Left renal cortex interstitium (tissue), 4 donors: ENCODE measurements around the gene VPS37D. TPM values are rescaled to one million over a fixed set of nuclear protein-coding genes. Genes with fewer than 3 reads are reported as not detected.
"Not testable (repeated sequence)": the region's sequence is repeated elsewhere in the genome, so short reads cannot be mapped to it uniquely, and the experiment has no call there.

Experiments
- DNase-seq, 4 donors: peaks; one replicate each; pipeline ENCODE4 v3.0.0-alpha.2; 2013; ENCODE audit warnings: low read depth in 4 of 4, low spot score in 2 of 4, missing footprints in 1 of 4
- polyA plus RNA-seq, 4 donors: library from polyadenylated mRNA; unstranded; fragments of 120-200 nt; gene quantifications; one replicate each; pipeline ENCODE4 v1.2.1, GENCODE V29; 2013; ENCODE audit not compliant: insufficient read length in 4 of 4

The VPS37D gene, protein sequence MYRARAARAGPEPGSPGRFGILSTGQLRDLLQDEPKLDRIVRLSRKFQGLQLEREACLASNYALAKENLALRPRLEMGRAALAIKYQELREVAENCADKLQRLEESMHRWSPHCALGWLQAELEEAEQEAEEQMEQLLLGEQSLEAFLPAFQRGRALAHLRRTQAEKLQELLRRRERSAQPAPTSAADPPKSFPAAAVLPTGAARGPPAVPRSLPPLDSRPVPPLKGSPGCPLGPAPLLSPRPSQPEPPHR
- 10 to 100 TPM; 12.0 to 22.5 (median 16.2) TPM for polyA plus RNA-seq

DNA sequence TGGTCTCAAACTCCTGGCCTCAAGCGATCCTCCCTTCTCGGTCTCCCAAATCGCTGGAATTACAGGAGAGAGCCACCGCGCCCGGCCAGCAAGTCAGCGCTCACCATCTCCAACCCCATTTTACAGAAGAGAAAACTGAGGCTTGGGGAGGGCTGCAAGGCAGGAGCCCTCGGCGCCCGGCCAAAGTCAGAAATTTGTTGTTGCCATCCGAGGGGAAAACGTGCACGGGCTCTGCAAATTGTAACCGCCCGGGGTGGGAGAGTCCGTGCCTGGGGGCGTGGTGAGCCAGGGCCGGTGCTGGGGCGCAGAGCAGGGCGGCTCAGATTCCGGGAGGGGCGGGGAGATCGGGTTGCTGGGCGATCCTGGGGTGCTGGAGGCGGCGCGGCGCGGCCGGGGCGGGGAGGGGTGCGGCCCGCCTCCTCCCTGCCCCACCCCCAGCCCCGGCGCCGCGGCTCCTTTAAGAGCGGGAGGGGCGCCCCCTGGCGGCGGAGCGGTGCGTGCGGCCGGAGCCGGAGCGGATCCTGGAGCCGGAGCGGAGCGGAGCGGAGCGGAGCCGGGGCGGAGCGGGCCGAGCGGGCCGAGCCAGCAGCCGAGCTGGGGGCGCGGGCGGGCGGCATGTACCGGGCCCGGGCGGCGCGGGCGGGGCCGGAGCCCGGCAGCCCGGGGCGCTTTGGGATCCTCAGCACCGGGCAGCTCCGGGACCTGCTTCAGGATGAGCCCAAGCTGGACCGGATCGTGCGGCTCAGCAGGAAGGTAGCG lies at the start of gene VPS37D:
VPS37D (plus strand) TSS at position 488 of the 759 bp plus-strand sequence; CDS start at position 616, 128 bp downstream.
- peak in 3 of 4 donors; percentile 81 to 86 (median 82) for DNase-seq

DNA sequence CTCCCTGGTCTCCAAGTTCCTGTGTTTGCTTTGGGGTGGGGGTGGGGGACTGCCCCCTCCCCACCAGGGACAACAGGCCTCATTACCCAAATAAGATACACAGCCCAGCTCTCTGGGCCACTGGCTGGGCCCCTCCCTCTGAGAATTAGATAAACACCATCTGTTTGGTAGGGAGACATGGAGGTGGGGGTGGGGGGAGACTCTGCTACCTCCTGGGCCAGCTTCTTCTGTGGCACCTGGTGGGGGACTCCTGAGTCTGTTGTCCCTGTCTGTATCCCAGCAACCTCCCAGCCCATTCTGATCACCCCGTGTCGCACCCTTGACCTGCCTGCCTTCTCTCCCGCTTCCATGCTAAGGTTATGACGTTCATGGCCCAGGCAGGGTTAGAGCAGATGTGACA lies 49.1 kb upstream of the VPS37D start:
- no peak for DNase-seq

DNA sequence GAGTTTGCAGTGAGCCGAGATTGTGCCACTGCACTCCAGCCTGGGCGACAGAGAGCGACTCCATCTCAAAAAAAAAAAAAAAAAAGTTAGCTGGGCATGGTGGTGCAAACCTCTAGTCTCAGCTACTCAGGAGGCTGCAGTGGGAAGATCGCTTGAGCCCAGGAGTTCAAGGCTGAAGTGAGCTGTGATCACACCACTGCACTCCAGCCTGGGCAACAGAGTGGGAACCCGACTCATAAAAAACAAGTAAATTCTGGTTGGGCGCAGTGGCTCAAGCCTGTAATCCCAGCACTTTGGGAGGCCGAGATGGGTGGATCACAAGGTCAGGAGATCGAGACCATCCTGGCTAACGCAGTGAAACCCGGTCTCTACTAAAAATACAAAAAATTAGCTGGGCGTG lies 48.2 kb upstream of the VPS37D start:
- DNase-seq: not testable (repeated sequence)

DNA sequence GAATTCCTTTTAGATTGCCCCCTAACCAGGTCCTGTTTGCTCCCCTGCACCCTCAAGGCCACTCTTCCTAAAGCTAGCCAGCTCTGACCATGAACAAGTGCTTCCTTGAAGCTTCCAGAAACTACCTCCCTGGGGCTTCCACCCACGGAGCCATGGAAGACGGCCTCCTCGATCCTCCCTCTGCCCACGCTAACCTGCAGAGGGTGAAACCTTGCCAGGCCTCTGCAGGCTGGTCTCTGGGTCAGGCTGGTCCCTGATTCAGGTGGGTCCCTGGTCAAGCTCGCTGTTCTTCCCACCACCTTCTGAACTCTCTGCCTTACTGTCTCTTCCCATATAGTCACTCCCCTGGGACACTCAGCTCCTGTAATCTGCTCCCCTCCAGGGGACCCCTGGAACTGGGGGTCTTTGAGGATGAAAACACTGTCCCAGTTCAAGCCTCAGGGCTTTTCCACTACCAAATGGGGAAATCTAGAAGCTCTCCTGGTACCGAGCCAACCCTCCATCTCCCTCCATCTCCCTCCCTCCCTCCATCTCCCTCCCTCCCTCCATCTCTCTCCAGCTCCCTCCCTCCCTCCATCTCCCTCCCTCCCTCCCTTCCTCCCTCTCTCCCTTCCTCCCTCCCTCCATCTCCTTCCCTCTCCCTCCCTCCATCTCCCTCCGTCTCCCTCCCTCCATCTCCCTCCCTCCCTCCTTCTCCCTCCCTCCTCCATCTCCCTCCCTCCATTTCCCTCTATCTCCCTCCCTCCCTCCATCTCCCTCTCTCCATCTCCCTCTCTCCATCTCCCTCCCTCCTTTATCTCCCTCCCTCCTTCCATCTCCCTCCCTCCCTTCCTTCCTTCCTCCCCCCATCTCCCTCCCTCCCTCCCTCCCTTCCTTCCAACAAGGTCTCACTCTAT lies 46.2 kb upstream of the VPS37D start:
- no peak for DNase-seq

DNA sequence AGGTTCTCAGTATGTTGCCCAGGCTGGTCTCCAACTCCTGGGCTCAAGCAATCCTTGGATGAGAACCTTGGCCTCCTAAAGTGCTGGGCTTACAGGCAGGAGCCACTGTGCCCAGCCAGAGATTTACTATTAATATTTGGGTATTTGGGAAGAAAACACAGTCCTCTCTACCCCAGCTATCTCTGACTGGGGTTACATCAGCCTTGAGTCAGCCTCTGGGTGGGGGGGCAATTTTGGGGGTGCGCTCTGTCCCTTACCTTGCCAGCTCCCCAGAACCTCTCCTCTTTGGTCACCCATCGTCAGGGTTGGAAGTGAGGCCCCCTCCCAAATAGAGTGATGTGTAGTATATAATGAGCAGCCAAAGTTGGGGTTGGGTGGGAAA lies 45.1 kb upstream of the VPS37D start:
- DNase-seq: no peak

DNA sequence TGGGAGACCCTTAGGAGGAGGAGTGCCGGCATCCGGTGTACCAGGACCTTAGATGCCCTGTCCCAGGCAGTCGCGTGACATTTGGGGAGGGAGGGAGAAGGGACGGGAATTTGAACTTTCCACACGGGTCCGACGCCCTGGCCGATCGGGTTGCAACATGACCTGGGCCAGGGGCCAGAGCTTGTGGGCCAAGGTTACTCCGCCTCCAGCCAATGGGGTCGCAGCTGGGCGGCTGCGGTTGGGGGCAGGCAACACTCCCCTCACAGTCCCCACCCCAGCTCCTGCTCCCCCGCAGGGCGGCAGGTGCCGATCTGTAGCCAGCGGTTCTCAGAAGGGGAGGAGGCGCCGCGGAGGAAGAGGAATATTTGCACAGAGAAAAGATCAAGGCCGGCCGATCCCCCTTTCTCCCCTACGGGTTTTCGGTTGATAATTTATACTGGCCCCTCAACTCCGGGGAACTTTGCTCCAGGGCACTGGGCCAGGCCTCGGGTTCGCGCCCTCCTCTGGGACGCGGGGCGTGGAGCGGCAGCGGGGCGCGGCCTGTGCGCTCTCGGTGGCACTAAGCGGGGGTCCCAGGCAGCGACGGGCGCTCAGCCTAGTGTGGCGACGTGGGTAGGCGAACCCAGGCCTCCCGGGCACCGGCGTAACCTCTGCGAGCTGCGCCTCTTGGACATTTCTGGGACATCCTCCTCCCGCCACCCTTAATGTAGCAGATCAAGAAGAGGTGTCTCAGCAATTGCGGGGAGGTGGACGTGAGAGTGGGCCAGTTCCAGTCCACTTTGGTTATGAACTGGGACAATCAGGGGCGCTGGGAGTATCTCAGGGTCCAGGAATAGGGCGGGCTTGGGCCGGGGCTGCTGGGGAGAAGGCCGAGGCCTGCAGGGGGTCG lies 44.5 kb upstream of the VPS37D start:
- DNase-seq: no peak

DNA sequence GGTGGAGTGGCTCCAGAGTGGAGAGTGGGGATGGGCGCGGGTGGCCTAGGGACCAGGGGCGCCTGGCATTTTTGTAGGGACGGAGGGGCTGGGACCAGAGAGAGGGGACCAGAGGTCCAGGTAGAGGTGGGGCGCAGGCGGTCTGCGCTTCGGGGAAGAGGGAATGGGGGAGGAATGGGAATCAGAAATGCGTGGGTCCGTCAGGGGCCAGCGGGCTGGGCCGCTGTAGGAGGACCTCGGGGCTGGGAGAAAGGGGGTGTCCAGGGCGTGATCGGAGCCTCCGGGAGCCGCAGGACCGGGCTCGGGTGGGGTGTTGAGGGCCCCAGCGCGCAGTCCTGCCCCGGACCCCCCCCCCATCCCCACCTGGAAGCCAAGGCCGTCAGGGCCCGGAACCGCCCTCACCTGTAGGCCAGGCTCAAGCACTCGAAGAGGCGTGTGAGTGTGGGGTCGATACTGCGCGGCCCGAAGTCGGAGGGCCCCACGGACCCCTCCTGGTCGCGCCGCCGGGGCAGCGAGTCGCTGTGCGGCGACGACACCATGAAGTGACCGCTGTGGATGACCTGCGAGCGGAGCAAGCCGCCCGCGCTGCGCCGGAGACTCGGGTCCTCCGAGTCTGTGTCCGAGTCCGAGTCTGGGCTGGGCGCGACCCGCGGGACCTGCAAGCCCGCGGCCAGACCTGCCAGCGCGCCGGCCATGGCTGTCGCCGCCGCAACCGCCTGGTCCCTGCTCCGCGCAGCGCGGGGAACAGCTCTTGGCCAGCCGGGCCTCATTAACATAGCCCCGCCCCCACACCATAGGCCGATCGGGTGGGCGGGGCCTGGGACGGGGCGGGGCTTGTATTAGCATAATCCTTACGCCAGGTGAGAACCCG lies 43.6 kb upstream of the VPS37D start, which contains the start of gene MLXIPL:
MLXIPL (minus strand) TSS at position 725 of the 871 bp plus-strand sequence; CDS start at position 695, 30 bp downstream.
- peak in 3 of 4 donors; percentile 46 to 65 (median 62) for DNase-seq

DNA sequence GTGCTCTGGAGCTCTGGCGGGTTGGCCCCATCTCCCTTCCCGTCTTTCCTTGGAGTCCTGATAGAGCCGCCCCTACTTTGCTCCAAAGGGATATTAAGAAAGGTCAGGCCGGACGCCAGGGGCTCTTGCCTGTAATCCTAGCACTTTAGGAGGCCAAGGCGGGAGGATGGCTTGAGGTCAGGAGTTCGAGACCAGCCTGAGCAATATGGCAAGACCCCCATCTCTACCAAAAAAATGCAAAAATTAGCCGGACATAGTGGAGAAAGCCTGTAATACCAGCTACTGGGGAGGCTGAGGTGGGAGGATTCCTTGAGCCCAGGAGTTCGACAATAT lies 43.0 kb upstream of the VPS37D start:
- no peak for DNase-seq

DNA sequence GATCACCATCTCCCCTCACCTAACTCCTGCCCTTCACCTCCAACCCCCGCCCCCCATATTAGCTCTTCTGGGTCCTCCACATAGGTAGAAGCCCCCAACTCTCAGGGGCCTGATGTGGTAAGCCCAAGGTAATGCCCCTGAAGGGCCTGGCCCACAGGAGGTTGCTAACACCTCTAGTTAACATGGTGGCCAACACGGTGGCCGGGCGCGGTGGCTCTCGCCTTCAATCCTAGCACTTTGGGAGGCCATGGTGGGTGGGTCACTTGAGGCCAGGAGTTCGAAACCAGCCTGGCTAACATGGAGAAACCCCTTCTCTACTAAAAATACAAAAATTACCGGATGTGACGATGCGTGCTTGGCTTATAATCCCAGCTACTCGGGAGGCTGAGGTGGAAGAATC lies 42.4 kb upstream of the VPS37D start:
- no peak for DNase-seq

DNA sequence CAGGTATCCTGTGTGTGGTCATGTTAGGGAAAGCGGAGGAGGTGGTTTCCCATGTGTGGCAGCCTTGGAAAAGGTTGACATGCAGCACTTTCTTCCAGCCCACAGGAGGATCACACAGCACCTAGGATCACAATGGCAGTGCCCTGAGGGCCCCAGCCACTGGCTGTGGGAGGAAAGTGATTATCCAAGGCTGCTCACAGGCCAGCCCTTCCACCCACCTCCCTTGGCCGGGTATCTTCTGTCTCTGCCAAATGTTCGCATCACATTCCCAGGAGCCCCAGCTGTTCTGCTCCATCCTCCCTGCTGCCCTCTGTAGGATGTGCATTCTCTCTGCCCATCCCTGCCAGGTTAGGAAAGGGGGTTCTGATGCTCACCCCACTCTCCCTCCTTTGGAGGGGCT lies 40.8 kb upstream of the VPS37D start:
- DNase-seq: no peak

DNA sequence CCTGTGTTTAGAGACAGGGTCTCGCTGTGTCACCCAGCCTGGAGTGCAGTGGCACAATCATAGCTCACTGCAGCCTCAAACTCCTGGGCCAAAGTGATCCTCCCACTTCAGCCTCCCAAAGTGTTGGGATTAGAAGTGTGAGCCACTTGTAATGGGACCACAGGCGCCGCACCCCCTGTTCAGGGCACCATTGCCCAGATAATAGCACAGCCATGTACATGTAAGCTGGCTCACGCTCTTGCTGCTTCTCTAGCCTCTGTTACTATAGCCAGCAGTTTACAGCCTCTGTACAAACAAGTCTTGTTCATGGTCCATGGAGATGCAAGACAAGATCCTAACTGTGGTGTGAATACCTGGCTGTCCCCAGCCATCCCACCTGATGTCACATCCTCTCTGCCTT lies 39.1 kb upstream of the VPS37D start:
- DNase-seq: no peak

DNA sequence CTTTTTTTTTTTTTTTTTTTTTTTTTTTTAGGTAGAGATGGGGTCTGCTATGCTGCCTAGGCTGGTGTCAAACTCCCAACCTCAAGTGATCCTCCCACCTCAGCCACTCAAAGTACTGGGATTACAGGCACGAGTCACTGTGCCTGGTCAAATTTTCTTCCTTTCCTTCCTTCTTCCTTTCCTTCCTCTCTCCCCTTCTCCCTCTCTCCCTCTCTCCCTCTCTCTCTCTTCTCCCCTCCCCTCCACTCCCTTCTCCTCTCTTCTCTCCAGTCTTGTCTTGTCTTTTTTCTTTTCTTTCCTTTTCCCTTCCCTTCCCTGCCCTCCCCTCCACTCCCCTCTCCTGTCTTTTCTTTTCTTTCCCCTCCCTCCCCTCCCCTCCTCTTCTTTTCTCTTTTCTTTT lies 36.1 kb upstream of the VPS37D start:
- no peak for DNase-seq

DNA sequence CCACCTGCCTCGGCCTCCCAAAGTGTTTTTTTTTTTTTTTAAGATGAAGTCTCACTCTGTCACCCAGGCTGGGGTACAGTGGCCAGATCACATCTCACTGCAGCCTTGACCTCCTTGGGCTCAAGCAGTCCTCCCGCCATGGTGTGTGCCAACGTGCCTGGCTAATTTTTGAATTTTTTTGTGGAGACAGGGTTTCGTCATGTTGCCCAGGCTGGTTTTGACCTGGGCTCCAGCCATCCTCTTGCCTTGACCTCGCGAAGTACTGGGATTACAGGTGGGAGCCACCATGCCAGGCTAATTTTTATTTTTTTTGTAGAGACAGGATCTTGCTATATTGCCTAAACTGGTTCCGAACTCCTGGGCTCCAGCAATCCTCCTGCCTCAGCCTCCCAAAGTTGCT lies 34.3 kb upstream of the VPS37D start:
- DNase-seq: no peak

DNA sequence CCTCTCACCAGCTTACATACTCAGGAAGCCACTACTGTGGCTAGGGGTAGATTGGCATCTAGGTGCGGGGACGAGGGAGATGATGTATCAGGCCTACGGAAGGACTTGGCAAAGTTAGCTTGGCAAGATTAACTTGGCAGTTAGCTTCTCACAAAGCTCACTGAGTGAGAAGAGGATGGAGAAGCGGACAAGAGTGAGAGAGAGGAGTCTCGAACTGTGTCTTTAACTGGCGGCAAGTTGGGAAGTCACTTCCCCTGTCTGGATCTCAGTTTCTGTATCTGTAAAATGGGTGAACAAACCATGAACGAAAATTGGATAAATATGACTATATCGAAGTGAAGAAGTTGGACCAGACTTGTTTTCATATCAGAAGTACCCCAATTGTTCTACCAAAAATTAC lies 33.8 kb upstream of the VPS37D start:
- no peak for DNase-seq

DNA sequence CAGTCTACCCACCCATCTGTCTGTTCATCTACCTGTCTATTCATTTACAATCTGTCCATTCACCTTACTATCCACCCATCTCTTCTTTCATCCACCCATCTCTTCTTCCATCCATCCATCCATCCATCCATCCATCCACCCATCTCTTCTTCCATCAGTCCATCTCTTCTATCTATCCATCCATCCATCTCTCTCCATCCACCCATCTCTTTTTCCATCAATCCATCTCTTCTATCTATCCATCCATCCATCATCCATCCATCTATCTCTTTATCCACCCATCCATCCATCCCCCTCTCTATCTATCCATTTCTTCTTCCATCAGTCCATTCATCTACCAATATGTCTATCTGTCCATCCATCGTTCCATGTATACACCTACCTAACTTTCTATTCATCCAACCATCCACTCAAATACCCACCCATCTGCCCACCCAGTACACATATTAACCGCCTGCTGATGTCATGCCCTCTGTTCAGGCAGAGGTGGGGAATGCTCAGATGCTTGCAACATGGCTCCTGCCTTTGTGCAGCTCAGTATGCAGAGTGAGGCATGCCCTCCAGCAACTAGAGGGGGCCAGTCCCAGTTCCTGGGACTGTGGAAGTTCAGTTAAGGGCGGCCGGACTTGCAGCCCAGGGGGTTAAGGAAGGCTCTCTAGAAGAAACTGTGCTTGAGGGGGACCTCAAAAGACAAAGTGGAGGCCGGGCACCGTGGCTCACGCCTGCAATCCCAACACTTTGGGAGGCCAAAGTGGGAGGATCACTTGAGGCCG lies 32.0 kb upstream of the VPS37D start:
- DNase-seq: no peak

DNA sequence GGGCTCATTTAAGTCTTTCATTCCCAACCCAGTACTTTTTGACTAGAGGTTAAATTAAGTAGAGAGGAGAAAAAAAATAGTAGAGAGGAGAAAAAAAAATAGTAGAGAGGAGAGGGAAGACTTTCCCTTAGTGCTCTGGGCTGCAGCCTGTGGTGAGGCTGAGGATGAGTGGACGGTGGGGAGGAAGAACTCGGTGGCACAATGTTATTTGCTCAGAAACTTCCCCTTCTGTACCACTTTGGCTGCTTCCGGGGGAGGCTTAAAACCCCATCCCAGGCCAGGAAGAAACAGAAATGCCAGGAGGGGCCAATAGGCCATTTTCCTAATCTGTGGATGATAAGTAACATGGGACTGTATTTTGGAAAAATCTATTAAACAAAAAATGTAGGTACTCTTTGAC lies 28.7 kb upstream of the VPS37D start:
- DNase-seq: no peak

DNA sequence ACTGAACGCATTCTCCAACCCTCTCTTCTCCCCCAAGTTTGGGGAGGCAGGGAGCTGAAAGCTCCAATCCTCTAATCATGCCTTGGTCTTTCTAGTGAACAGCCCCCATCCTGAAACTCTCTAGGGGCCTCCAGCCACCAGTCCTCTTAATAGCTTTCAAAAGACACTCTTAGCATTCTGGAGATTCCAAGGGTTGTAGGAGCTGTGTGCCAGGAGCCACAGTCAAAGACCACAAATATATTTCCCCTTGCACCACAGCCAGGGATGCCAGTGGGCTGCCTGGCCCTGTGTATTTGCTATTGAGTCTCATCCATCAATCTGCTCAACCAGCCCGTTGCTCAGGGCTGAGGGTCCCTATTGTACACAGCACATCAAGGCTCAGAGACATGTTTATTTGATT lies 24.8 kb upstream of the VPS37D start:
- no peak for DNase-seq

DNA sequence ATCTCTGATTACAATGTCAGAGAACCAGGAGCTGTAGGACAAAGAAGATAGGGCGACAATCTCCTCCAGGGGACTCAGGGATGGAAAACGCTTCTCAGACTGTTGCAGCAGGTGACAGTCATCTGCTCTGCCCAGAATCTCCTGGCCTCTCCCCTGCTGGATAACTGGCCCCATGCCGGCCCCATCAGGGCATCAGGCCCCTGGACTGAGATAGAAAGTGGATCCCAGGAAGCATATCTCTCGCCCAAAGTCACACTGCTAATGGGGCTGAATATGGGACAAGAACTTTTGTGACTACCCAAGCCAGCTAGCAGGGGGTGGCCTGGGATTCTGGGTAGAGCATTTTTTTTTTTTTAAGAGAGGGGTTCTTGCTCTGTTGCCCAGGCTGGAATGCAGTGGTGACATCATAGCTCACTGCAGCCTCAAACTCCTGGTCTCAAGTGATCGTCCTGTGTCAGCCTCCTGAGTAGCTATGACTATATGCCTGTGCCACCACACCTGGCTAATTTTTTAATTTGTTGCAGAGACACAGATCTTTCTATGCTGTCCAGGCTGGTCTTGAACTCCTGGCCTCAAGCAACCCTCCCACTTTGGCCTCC lies 22.8 kb upstream of the VPS37D start:
- DNase-seq: no peak
